GM19467 (cell line): ENCODE results near the gene PRDM15.
A peak's percentile ranks its signal among the peaks of the same experiment; 100 is the strongest.

Experiments
- ATAC-seq: cut with Tn5 transposase; IDR thresholded peaks from one replicate; pipeline ENCODE4 v1.9.1; 2021; ENCODE audit warnings: mild to moderate bottlenecking, moderate library complexity; ENCODE audit not compliant: unreplicated experiment

The PRDM15 gene

DNA sequence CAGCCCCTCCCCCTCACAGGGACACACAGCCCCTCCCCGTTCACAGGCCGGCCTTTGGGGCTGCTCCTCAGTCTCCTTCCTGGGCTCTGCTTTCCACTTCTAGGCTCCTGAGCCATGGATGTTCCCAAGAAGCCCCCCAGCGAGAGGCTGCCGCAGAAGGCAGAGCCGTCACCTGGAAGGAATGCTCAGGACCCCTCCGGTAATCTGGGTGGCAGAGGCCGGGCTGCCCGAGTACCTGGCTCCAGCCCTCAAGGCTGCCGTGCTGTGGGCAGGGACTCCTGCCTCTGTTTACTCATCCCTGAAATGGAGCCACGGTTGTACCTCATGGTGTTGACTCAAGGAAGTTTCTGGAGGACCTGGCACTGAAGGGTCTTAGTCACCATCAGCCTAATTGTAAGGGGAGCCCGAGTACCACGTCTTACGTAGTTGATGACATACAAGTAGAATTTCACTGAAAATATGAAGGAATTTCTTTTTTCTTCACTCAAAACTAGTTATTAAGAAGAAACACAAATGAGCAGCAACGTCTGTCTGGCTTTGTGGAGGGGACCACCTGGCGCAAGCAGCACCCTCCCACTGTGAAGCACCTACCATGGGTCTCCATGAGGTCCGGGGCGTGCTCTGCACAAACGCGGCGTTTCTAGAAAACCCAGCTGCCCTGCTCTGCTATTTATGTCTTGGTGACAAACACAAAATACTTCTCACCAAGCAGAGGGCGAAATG lies 33.7 kb downstream of the PRDM15 start:
- ATAC-seq: no peak

- no peak for ATAC-seq
These were observed 35.6 kb downstream of the PRDM15 start for GRCh38 chr21:41843584-41843983.

- ATAC-seq: no peak
These were observed 38.3 kb downstream of the PRDM15 start for GRCh38 chr21:41840880-41841279.

DNA sequence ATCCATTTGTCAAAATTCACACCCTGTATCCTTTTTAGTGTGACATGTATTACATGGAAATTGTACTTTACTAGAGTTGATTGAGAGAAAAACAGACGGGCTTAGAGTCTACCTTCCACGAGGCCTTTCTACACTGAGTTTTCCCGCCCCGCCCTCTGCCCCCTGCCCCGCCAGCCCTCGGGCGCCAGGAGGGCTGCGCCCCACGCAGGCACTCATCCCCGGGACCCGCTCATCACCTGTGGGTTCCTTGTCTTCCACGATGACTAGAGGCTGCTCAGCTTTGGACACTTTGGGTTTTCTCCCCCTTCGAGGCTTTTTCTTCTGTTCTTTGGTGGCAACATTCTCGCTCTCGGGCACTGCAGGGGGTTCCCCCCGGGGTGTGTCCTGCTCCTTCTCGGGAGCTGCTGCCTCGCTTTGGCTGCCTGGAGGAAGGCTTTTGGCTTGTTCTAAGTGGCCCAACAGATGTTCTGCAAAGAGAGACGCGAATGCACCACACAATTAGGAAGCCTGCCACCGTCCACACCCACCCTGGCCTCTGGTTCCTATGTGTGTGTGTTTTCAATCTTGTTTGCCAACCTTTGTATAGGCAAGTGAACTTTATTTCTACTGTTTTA lies 39.6 kb downstream of the PRDM15 start:
- ATAC-seq: no peak

- ATAC-seq: no peak
These were observed 41.3 kb downstream of the PRDM15 start for GRCh38 chr21:41837756-41838297.

DNA sequence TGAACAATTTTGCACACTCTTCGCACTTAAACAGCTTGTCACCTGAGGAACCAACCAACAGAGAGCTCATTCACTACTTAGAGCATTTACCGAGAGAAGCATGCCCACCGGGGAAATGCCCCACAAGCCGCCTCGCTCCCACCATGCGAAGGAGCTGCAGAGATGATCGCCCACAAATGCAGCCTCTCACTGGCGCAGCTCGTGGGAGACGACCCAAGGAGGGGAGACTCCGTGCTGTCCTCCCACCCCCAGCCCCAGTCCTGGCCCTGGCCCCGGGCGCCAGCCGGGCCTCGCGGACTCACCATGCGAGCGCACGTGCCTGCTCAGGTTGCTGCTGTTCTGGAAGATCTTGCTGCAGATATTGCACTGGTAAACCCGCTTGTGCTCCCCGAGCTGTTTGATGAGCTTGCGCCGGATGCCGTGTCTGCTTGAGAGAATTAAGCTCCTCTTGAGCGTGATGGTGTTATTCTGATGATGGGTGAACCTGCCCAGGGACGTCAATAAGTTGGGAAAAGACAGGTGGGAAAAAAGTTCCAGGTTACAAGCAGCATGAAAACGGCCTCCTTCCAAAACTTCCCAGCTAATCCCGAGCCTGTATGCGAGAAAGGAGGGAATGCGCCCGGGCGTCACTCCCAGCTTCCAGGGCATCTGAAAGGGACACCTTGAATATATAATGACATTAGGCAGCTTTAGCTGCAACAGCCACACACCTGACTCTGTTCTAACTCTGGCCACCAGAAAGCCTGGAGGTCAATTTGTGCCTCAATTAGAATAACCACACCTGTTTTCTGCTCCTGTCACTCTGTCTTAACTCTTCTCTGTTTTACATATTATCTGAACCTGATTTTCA lies 42.8 kb downstream of the PRDM15 start:
- no peak for ATAC-seq

GRCh38 chr21:41835711-41836154 lies 43.4 kb downstream of the PRDM15 start:
- ATAC-seq: no peak

- no peak for ATAC-seq
These were observed 44.0 kb downstream of the PRDM15 start for GRCh38 chr21:41834926-41835663.

GRCh38 chr21:41834252-41834925 lies 44.8 kb downstream of the PRDM15 start:
- no peak for ATAC-seq

GRCh38 chr21:41833497-41834115 lies 45.5 kb downstream of the PRDM15 start:
- peak; percentile 67 for ATAC-seq

DNA sequence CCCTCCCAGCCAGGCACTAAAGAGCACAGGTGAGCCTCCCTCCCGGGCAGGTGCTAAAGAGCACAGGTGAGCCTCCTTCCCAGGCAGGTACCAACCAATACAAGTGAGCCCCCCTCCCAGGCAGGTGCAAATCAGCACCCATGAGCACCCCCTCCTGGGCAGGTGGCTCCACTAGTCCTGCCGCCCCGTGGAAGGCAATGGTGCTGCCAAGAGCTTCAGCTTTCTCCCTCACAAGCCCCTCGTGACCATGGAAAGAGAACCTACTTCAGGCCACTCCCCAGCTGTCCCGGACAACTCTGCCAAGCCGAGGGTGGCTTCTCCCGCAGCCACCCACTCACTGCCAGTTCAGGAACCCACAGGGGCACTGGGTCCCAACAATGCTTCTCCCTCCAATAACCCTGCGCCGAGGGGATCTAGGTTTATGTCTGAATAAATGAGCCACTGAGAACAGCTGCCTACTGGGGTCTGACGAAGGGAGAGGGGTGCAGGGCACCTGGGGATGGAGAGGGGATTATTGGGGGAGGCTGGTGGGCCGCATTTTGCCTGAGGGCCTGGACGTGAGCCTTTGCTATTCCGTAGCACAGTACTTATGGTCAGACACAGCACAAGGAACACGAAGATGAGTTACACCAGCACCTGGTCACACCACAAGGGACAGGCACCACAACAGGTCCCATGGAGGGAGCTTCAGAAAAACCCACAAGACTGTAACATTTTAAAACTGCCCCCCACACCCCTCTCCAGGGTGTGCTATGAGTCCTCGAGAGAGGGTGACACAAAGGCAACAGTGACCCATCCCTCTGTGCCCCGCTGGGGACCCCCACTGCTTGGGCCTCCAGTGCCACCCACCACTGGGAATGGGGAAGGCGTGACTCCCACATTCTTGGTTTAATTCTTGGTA lies 46.3 kb downstream of the PRDM15 start:
- peak; percentile 42 for ATAC-seq

DNA sequence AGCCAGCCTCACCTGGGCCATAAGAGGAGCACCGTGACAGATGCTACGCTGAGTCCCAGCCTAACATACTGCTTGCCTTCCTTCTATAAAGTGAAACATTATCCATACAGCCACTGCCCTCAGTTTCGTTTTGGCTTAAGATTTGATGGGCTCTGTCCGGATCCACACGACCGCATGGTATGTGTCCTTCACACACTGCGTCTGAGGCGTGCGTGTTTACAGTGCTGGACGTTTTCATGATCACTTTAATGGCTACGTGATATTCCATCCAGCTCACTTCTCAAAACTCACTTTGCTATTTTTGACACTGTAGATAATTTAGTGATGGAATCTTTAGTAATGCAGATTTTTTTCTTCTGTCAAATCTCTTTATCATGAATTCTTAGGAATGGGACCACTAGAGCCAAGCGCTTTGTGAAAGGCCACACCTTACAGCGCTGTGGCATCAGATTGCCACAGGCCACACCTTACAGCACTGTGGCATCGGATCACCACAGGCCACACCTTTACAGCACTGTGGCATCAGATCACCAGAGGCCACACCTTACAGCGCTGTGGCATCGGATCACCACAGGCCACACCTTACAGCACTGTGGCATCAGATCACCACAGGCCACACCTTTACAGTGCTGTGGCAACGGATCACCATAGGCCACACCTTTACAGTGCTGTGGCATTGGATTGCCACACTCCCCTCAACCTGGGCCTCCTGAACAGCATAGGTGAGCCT lies 47.1 kb downstream of the PRDM15 start:
- ATAC-seq: no peak

DNA sequence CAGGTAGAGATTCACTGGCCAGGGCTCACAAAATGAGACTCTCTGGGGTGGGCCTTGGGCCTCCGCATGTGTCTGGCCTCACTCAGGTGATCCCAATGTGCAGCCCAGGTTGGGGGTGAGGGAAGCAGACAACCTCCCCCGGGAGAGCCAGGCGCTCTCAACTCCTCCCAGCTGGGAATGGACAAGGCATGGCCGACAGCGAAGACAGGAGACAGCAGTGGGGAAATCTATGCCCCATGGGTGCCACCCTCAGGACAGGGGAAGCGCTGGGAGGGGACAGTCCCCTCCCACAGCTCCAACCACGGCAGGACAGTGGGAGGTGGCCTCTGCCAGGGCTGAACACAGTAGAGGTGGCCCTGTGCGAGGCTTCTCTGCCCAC lies 47.7 kb downstream of the PRDM15 start:
- no peak for ATAC-seq

DNA sequence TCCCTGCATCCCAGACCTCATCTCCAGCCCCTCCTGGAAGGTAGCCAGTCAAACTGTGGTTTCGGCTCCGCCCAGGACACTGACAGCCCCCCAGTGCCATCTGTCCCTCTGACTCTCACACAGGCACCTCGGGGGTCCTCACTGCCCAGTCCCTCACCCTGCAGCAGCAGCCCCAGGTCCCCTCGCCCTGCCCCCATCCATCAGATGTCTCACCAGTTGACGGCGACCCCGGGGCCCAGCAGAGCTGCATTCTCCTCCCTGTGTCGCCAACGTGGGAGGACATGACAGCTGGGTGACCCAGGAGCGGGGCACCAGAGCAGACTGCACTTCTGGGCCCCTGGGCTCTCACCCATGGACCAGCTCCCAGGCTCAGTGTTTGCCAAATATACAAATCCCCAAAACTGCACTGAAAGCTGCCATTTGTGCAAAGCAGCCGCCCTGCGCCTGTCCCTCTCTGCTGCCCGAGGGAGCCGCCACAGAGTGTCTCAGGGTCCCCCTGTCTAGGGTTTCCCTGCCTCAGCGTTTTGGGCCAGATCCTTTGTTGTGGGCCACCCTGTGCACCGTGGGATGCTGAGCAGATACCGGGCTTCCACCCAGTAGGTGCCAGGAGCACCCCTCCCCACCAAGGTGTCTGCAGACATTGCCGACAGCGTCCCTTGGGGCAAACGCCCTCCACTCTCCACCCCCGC lies 48.2 kb downstream of the PRDM15 start:
- ATAC-seq: no peak

- ATAC-seq: no peak
These were observed 48.9 kb downstream of the PRDM15 start for GRCh38 chr21:41830145-41830707.

DNA sequence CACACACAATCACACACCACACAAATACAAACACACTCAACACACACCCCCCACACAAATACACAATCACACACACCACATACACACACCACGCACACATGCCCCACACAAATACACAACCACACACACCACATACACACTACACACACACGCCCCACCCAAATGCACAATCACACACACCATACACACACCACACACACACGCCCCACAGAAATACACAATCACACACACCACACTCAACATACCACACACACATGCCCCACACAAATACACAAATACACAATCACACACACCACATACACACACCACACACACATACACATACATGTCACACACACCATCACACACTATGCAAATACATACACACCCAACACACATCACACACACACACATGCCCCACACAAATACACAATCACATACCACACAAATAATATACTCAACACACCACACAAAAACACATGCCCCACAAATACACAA lies 50.2 kb downstream of the PRDM15 start:
- no peak for ATAC-seq
